SK-N-SH (cell line): ENCODE measurements around the gene CACNA2D3. TPM values are rescaled to one million over a fixed set of nuclear protein-coding genes. Genes with fewer than 3 reads are reported as not detected.

Experiments used
- CTCF ChIA-PET: fragments of 300-600, 350-600 bp; formaldehyde crosslinking; extraction: SDS; loops from one replicate; lab custom pipeline; 2021; lab: Yijun Ruan, JAX
- POLR2A ChIA-PET: fragments of 350-600 bp; sonication (Branson Sonifier 250); formaldehyde crosslinking; extraction: SDS; loops from one replicate; lab custom pipeline; 2020; ENCODE audit warnings: antibody characterized with exemption, inconsistent platforms; lab: Yijun Ruan, JAX
- DNase-seq: peaks from one replicate; pipeline ENCODE4 v3.0.0; 2012
- H2AFZ ChIP-seq: fragments of 200-600 bp; sonication (generic); 2 replicates; pipeline ENCODE4 v1.8.1; 2016; ENCODE audit warnings: antibody characterized with exemption, mild to moderate bottlenecking, low read depth
- H3F3A ChIP-seq: fragments of 200-600 bp; sonication (generic); replicated peaks from 2 replicates; pipeline ENCODE3; 2016; ENCODE audit warnings: antibody characterized with exemption, mild to moderate bottlenecking; ENCODE audit not compliant: insufficient read depth
- H3K27ac ChIP-seq, 2 experiments: fragments of 200-500 bp in 1 of 2; fragments of 200-600 bp in 1 of 2; sonication (Bioruptor generic) in 1 of 2; sonication (generic), shearing (Covaris generic) in 1 of 2; 2 replicates each; pipeline versions ENCODE4 v1.5.1 to v1.6.1; 2014 to 2016; ENCODE audit warnings: low read depth in 2 of 2, inconsistent platforms in 1 of 2, low read length in 1 of 2, mild to moderate bottlenecking in 1 of 2, mixed read lengths in 1 of 2
- H3K27me3 ChIP-seq: fragments of 200-600 bp; sonication (generic), shearing (Covaris generic); 2 replicates; pipeline ENCODE4 v1.6.1; 2016; ENCODE audit warnings: mixed run types; ENCODE audit not compliant: insufficient read depth
- H3K36me3 ChIP-seq, 2 experiments: fragments of 200-500 bp in 1 of 2; fragments of 200-600 bp in 1 of 2; sonication (Bioruptor generic) in 1 of 2; sonication (generic) in 1 of 2; replicated peaks in 1 of 2; 2 replicates each; pipeline versions ENCODE3 to v1.5.1; 2014 to 2016; ENCODE audit warnings: low read length in 1 of 2, mild to moderate bottlenecking in 1 of 2; ENCODE audit not compliant: insufficient read depth in 2 of 2, control insufficient read depth in 1 of 2
- H3K4me1 ChIP-seq, 2 experiments: fragments of 200-500 bp in 1 of 2; fragments of 200-600 bp in 1 of 2; sonication (Bioruptor generic) in 1 of 2; sonication (generic), shearing (Covaris generic) in 1 of 2; 2 replicates each; pipeline versions ENCODE4 v1.5.1 to v1.6.1; 2014 to 2016; ENCODE audit warnings: low read depth in 1 of 2, low read length in 1 of 2, mixed run types in 1 of 2; ENCODE audit not compliant: insufficient read depth in 2 of 2, control insufficient read depth in 1 of 2
- H3K4me2 ChIP-seq: fragments of 200-600 bp; sonication (generic), shearing (Covaris generic); 2 replicates; pipeline ENCODE4 v1.6.1; 2017; ENCODE audit warnings: mixed run types
- H3K4me3 ChIP-seq, 2 experiments: fragments of 200-500 bp in 1 of 2; fragments of 200-600 bp in 1 of 2; sonication (Bioruptor generic) in 1 of 2; sonication (generic), shearing (Covaris generic) in 1 of 2; 2 replicates each; pipeline versions ENCODE4 v1.5.1 to v1.8.1; 2014 to 2016; ENCODE audit warnings: low read depth in 2 of 2, inconsistent platforms in 1 of 2, low read length in 1 of 2, mild to moderate bottlenecking in 1 of 2, mixed read lengths in 1 of 2, moderate library complexity in 1 of 2
- H3K79me2 ChIP-seq: fragments of 200-600 bp; sonication (generic); 2 replicates; pipeline ENCODE4 v1.8.1; 2017; ENCODE audit warnings: mild to moderate bottlenecking; ENCODE audit not compliant: insufficient read depth
- H3K9ac ChIP-seq: fragments of 200-600 bp; sonication (generic); 2 replicates; pipeline ENCODE4 v1.6.1; 2017; ENCODE audit warnings: mixed run types
- H3K9me2 ChIP-seq: fragments of 200-600 bp; sonication (generic); 2 replicates; pipeline ENCODE4 v1.6.1; 2017; ENCODE audit warnings: mixed run types
- H3K9me3 ChIP-seq: fragments of 200-600 bp; sonication (generic); 2 replicates; pipeline ENCODE4 v1.6.1; 2017; ENCODE audit warnings: mixed run types, mild to moderate bottlenecking, moderate library complexity
- H4K20me1 ChIP-seq: fragments of 200-600 bp; sonication (generic); 2 replicates; pipeline ENCODE4 v1.6.1; 2017; ENCODE audit warnings: mild to moderate bottlenecking, mixed run types; ENCODE audit not compliant: insufficient read depth
- ELF1 ChIP-seq: IDR thresholded peaks from 2 replicates; pipeline ENCODE4 v1.4.0; 2012
- EZH2phosphoT487 ChIP-seq: fragments of 200-600 bp; sonication (generic); IDR thresholded peaks from 2 replicates; pipeline ENCODE4 v1.6.1; 2017; ENCODE audit warnings: low read depth, mixed run types, mild to moderate bottlenecking, antibody characterized with exemption, moderate library complexity, borderline replicate concordance
- FOSL2 ChIP-seq: IDR thresholded peaks from 2 replicates; pipeline ENCODE4 v1.4.0; 2012; ENCODE audit warnings: low read depth, mild to moderate bottlenecking, moderate library complexity, borderline replicate concordance
- MEF2A ChIP-seq: IDR thresholded peaks from 2 replicates; pipeline ENCODE4 v1.4.0; 2012; ENCODE audit warnings: low read depth, borderline replicate concordance
- MXI1 ChIP-seq: IDR thresholded peaks from 2 replicates; pipeline ENCODE4 v1.6.1; 2012; ENCODE audit warnings: mild to moderate bottlenecking, low read depth, low read length, improper control_type of control experiment
- POLR2AphosphoS5 ChIP-seq: IDR thresholded peaks from 2 replicates; pipeline ENCODE4 v1.6.1; 2012; ENCODE audit warnings: low read depth, low read length
- RFX5 ChIP-seq: IDR thresholded peaks from 2 replicates; pipeline ENCODE4 v1.6.1; 2012; ENCODE audit warnings: mild to moderate bottlenecking, improper control_type of control experiment, low read length
- SIN3A ChIP-seq: IDR thresholded peaks from 2 replicates; pipeline ENCODE4 v1.6.1; 2012; ENCODE audit warnings: low read depth, mild to moderate bottlenecking, low read length, moderate library complexity, borderline replicate concordance
- TCF12 ChIP-seq: IDR thresholded peaks from 2 replicates; pipeline ENCODE4 v1.4.0; 2012
- WGBS: methylation state at CpG from one replicate; pipeline ENCODE4 v1.1.6; 2017; ENCODE audit warnings: low lambda C conversion rate; 5-methylcytosine and 5-hydroxymethylcytosine counted together
- polyA plus RNA-seq, 3 experiments: library from polyadenylated mRNA; depleted of rRNA; stranded (reverse); fragments of >200 nt; gene quantifications; 2 replicates each; pipeline ENCODE4 v1.2.3, GENCODE V29; 2012
- TF ChIP-seq, protein P1 (sequence below): fragments of 150-350 bp; IDR thresholded peaks from 2 replicates; pipeline ENCODE4 v1.6.1; 2016; ENCODE audit warnings: mild to moderate bottlenecking, low read depth, low read length
- TF ChIP-seq, protein P2 (sequence below): IDR thresholded peaks from 2 replicates; pipeline ENCODE4 v1.4.0; 2012; ENCODE audit warnings: low read depth
- TF ChIP-seq, protein P3 (sequence below): IDR thresholded peaks from 2 replicates; pipeline ENCODE4 v1.4.0; 2012; ENCODE audit warnings: low read depth, borderline replicate concordance
- TF ChIP-seq, protein P4 (sequence below): IDR thresholded peaks from 2 replicates; pipeline ENCODE4; 2012
- TF ChIP-seq, protein P5 (sequence below): fragments of 200-600 bp; sonication (generic); IDR thresholded peaks from 2 replicates; pipeline ENCODE4 v1.6.1; 2017; ENCODE audit warnings: antibody characterized with exemption, mild to moderate bottlenecking, moderate library complexity
- TF ChIP-seq, protein P6 (sequence below): IDR thresholded peaks from 2 replicates; pipeline ENCODE4 v1.6.1; 2012; ENCODE audit warnings: mild to moderate bottlenecking, low read depth, low read length, moderate library complexity
- TF ChIP-seq, protein P7 (sequence below): IDR thresholded peaks from 2 replicates; pipeline ENCODE4 v1.4.0; 2012; ENCODE audit warnings: low read depth, borderline replicate concordance

CACNA2D3 gene
- polyA plus RNA-seq, 1 of the 3 experiments (the other 2 are of a cell fraction), result 0.15 TPM

DNA sequence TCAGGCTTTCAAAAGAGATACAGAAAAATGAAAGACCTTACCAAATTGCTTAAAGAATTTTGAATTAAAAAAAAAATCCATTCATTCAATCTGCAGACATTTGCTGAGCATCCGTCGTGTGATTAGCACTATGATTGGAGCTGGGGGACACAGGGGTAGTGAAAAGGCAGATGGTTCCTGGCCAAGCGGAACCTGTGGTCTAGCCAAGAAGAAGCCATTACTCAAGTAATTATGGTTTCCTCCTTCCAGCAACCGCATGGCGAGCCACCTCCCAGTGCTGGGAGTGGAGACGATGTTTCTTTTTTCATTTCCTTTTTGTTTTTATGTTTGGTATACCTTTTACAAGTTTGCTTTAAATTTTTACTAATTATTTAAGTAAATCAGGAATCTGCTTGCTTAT, 140.2 kb downstream of the CACNA2D3 start:
- 37% methylated on average over 6 of the region's 6 CpGs for WGBS
- CTCF ChIA-PET, result no interaction called here
- Histone ChIP-seq H3K4me3 (no peak overlapping the region), H3K9ac (no peak overlapping the region), H3K27ac (no peak overlapping the region), H4K20me1 (no peaks in the 10 kb centered on the region), H3F3A (no peaks in the 10 kb centered on the region), H3K4me1 (no peaks in the 10 kb centered on the region), H2AFZ (no peak overlapping the region), H3K36me3 (no peaks in the 10 kb centered on the region), H3K79me2 (no peaks in the 10 kb centered on the region), H3K27me3 (no peaks in the 10 kb centered on the region), H3K4me2 (no peak overlapping the region), H3K9me3 (no peaks in the 10 kb centered on the region), H3K9me2 (no peaks in the 10 kb centered on the region)
- no peak for DNase-seq
- POLR2A ChIA-PET, result no interaction called here
- TF ChIP-seq FOSL2, result no peak
- TF ChIP-seq TCF12, result no peak
- TF ChIP-seq, protein P1, sequence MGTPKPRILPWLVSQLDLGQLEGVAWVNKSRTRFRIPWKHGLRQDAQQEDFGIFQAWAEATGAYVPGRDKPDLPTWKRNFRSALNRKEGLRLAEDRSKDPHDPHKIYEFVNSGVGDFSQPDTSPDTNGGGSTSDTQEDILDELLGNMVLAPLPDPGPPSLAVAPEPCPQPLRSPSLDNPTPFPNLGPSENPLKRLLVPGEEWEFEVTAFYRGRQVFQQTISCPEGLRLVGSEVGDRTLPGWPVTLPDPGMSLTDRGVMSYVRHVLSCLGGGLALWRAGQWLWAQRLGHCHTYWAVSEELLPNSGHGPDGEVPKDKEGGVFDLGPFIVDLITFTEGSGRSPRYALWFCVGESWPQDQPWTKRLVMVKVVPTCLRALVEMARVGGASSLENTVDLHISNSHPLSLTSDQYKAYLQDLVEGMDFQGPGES, result no peak
- TF ChIP-seq, protein P2, sequence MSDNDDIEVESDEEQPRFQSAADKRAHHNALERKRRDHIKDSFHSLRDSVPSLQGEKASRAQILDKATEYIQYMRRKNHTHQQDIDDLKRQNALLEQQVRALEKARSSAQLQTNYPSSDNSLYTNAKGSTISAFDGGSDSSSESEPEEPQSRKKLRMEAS, result no peak
- no peak for TF ChIP-seq ELF1

DNA sequence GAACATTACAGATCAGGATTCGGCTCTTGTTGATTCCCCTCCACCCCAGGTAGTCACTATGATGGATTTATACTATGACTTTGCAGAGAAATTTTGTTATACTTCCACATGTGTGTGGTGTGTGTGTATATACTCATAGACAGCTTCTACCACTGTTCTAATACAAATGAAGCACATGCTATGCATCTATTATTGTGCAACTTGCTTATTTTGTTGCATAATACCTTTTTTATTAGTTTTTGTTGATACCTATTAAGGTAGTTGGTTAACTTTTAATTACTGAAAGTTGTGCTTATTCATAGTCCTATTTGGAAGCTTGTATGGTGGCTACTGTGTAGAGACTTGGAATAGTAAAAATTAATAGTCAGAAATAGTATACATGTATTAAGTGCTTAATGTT, 140.6 kb downstream of the CACNA2D3 start:
- ChIA-PET POLR2A (no interaction called here), CTCF (no interaction called here)
- TF ChIP-seq, protein P3, sequence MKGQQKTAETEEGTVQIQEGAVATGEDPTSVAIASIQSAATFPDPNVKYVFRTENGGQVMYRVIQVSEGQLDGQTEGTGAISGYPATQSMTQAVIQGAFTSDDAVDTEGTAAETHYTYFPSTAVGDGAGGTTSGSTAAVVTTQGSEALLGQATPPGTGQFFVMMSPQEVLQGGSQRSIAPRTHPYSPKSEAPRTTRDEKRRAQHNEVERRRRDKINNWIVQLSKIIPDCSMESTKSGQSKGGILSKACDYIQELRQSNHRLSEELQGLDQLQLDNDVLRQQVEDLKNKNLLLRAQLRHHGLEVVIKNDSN, result no peak
- TF ChIP-seq, protein P4, sequence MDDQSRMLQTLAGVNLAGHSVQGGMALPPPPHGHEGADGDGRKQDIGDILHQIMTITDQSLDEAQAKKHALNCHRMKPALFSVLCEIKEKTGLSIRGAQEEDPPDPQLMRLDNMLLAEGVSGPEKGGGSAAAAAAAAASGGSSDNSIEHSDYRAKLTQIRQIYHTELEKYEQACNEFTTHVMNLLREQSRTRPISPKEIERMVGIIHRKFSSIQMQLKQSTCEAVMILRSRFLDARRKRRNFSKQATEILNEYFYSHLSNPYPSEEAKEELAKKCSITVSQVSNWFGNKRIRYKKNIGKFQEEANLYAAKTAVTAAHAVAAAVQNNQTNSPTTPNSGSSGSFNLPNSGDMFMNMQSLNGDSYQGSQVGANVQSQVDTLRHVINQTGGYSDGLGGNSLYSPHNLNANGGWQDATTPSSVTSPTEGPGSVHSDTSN, result no peak
- no peak for TF ChIP-seq POLR2AphosphoS5
- TF ChIP-seq, protein P5, sequence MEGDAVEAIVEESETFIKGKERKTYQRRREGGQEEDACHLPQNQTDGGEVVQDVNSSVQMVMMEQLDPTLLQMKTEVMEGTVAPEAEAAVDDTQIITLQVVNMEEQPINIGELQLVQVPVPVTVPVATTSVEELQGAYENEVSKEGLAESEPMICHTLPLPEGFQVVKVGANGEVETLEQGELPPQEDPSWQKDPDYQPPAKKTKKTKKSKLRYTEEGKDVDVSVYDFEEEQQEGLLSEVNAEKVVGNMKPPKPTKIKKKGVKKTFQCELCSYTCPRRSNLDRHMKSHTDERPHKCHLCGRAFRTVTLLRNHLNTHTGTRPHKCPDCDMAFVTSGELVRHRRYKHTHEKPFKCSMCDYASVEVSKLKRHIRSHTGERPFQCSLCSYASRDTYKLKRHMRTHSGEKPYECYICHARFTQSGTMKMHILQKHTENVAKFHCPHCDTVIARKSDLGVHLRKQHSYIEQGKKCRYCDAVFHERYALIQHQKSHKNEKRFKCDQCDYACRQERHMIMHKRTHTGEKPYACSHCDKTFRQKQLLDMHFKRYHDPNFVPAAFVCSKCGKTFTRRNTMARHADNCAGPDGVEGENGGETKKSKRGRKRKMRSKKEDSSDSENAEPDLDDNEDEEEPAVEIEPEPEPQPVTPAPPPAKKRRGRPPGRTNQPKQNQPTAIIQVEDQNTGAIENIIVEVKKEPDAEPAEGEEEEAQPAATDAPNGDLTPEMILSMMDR, result no peak
- TF ChIP-seq MEF2A, result no peak
- TF ChIP-seq FOSL2, result no peak
- TF ChIP-seq TCF12, result no peak
- no peak for TF ChIP-seq EZH2phosphoT487
- TF ChIP-seq SIN3A, result no peak
- TF ChIP-seq RFX5, result no peak
- TF ChIP-seq, protein P6, sequence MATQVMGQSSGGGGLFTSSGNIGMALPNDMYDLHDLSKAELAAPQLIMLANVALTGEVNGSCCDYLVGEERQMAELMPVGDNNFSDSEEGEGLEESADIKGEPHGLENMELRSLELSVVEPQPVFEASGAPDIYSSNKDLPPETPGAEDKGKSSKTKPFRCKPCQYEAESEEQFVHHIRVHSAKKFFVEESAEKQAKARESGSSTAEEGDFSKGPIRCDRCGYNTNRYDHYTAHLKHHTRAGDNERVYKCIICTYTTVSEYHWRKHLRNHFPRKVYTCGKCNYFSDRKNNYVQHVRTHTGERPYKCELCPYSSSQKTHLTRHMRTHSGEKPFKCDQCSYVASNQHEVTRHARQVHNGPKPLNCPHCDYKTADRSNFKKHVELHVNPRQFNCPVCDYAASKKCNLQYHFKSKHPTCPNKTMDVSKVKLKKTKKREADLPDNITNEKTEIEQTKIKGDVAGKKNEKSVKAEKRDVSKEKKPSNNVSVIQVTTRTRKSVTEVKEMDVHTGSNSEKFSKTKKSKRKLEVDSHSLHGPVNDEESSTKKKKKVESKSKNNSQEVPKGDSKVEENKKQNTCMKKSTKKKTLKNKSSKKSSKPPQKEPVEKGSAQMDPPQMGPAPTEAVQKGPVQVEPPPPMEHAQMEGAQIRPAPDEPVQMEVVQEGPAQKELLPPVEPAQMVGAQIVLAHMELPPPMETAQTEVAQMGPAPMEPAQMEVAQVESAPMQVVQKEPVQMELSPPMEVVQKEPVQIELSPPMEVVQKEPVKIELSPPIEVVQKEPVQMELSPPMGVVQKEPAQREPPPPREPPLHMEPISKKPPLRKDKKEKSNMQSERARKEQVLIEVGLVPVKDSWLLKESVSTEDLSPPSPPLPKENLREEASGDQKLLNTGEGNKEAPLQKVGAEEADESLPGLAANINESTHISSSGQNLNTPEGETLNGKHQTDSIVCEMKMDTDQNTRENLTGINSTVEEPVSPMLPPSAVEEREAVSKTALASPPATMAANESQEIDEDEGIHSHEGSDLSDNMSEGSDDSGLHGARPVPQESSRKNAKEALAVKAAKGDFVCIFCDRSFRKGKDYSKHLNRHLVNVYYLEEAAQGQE, result no peak
- TF ChIP-seq, protein P7, sequence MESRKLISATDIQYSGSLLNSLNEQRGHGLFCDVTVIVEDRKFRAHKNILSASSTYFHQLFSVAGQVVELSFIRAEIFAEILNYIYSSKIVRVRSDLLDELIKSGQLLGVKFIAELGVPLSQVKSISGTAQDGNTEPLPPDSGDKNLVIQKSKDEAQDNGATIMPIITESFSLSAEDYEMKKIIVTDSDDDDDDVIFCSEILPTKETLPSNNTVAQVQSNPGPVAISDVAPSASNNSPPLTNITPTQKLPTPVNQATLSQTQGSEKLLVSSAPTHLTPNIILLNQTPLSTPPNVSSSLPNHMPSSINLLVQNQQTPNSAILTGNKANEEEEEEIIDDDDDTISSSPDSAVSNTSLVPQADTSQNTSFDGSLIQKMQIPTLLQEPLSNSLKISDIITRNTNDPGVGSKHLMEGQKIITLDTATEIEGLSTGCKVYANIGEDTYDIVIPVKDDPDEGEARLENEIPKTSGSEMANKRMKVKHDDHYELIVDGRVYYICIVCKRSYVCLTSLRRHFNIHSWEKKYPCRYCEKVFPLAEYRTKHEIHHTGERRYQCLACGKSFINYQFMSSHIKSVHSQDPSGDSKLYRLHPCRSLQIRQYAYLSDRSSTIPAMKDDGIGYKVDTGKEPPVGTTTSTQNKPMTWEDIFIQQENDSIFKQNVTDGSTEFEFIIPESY, result no peak
- no peak for TF ChIP-seq MXI1
- TF ChIP-seq ELF1, result no peak
- H3K9ac ChIP-seq, result no peak overlapping the region
- no peaks in the 10 kb centered on the region for H3K4me1 ChIP-seq
- DNase-seq, result no peak
- H3K4me2 ChIP-seq, result no peak overlapping the region
- H2AFZ ChIP-seq, result no peak overlapping the region
- H3K36me3 ChIP-seq, result no peaks in the 10 kb centered on the region
- H3K79me2 ChIP-seq, result no peaks in the 10 kb centered on the region
- no peak overlapping the region for H3K27ac ChIP-seq
- no peaks in the 10 kb centered on the region for H3F3A ChIP-seq
- 4% methylated on average over 1 of the region's 1 CpG for WGBS
- H4K20me1 ChIP-seq, result no peaks in the 10 kb centered on the region
- H3K4me3 ChIP-seq, result no peak overlapping the region
- no peaks in the 10 kb centered on the region for H3K9me2 ChIP-seq
- H3K27me3 ChIP-seq, result no peaks in the 10 kb centered on the region
- no peaks in the 10 kb centered on the region for H3K9me3 ChIP-seq
